Pancreas (tissue), 10 donors: ENCODE data around the gene GSTT4. TPM values are rescaled to one million over a fixed set of nuclear protein-coding genes. Genes with fewer than 3 reads are reported as not detected.
"Not testable (repeated sequence)": the region's sequence is repeated elsewhere in the genome, so short reads cannot be mapped to it uniquely, and the experiment has no call there.

ENCODE experiments used
- ATAC-seq, 4 donors: fragments of 200-7000 bp; cut with Tn5 transposase; one replicate each; pipeline versions ENCODE4 v1.8.0 to v1.9.1; 2020; ENCODE audit warnings: mild to moderate bottlenecking in 4 of 4, moderate library complexity in 4 of 4
- DNase-seq, 6 donors: peaks; one replicate each; pipeline ENCODE4 v3.0.0-alpha.2; 2020
- FAIRE-seq: peaks from 2 replicates; lab custom pipeline; 2012; peaks lifted over from hg19 to GRCh38; lab: Jason Lieb, UNC
- H3K27ac ChIP-seq, 4 donors: fragments of 200-600 bp; sonication (generic); 1 replicate in 3 of 4; 2 replicates in 1 of 4; pipeline versions ENCODE4 v1.5.0 to v1.8.0; 2020
- H3K27me3 ChIP-seq, 4 donors: fragments of 200-600 bp; one replicate each; pipeline ENCODE4 v1.8.0; 2021
- H3K36me3 ChIP-seq, 3 donors: fragments of 200-600 bp; sonication (generic) in 1 of 3; one replicate each; pipeline versions ENCODE4 v1.5.0 to v1.8.0; 2020 to 2021
- H3K4me1 ChIP-seq, 3 donors: fragments of 200-600 bp; one replicate each; pipeline ENCODE4 v1.8.0; 2021
- H3K4me3 ChIP-seq, 4 donors: fragments of 200-600 bp; sonication (generic) in 2 of 4; one replicate each; pipeline versions ENCODE4 v1.5.0 to v1.8.0; 2020 to 2021
- H3K9me3 ChIP-seq, 4 donors: fragments of 200-600 bp; one replicate each; pipeline ENCODE4 v1.8.0; 2021
- WGBS, 2 donors: extraction: QIAGEN DNeasy Blood & Tissue Kit; methylation state at CpG; one replicate each; pipeline ENCODE4 v1.1.7; 2013; 5-methylcytosine and 5-hydroxymethylcytosine counted together
- intact Hi-C, 3 donors: fragments of 100-400 bp; cut with DNase I; formaldehyde crosslinking; loops; one replicate each; pipeline versions ENCODE4 v1.11.1 to v1.14.2; 2022
- polyA plus RNA-seq, 2 donors: library from polyadenylated mRNA; stranded (reverse); fragments of 200-250 nt; gene quantifications; one replicate each; pipeline ENCODE4 v1.2.3, GENCODE V29; 2013
- total RNA-seq, 6 donors: library from RNA; stranded (reverse); fragmentation: NEBNext Ultra II Directional in 4 of 6; extraction: Animal tissue kit (Norgen Biotek cat#: 25700) in 4 of 6; gene quantifications; one replicate each; pipeline versions ENCODE4 v1.2.1 to v1.2.4, GENCODE V29; 2021 to 2023
- TF ChIP-seq, protein P1 (sequence below), 4 donors: fragments of 200-600 bp; sonication (generic) in 3 of 4; IDR thresholded peaks; one replicate each; pipeline versions ENCODE4 v1.5.0 to v1.8.0; 2021; ENCODE audit warnings: antibody characterized with exemption in 4 of 4
- donor health status: healthy with polysubstance abuse.
- donor health status: DM: no; HTN: no; CAD: no; lungs with moderate emphysema.
- donor health status: DM: no; HTN: no; CAD: no.
- donor health status: control.
- donor health status: control.
- donor health status: Bipolar disorder and iron deficiency.
- donor health status: DM: yes; HTN: yes; CAD: no.
- donor health status: DM: no; HTN: no; CAD: no.
- donor health status: DM: no; HTN: no; CAD: no.
- donor health status: DM: yes; HTN: yes; CAD: no.

The GSTT4 gene
- total and polyA plus RNA-seq, 8 donors = not detected

DNA sequence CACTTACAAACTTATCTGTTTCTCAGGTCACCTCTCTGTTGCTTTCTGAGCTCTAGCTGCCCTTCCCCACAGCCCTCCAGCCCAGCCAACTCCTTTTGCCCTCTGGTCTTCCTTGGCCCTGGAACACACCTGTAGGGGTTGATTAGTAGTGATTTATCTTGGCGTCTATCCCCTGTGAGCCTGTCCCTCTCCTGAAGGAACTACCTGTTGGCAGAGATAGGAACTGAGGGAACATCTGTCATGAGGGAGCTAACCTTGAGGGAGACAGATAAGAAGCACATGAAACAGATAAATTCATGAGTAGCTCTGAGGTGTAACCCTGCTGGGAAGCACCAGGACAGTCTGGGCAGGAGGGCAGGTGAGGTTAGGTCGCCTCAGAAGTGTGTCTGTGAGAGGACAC lies 44.7 kb upstream of the GSTT4 start:
- no peaks in the 10 kb centered on the region for H3K27me3 ChIP-seq
- H3K4me1 ChIP-seq = no peaks in the 10 kb centered on the region
- peaks cover 0 to 48% (median 13%) of the 10 kb centered on the region in 3 donors for H3K36me3 ChIP-seq
- intact Hi-C loops = no loop called here
- ATAC-seq (no peak), DNase-seq (no peak), FAIRE-seq (no peak)
- 63 to 71% methylated on average over 2 of the region's 2 CpGs for WGBS, 2 donors
- no peaks in the 10 kb centered on the region for H3K9me3 ChIP-seq
- H3K27ac ChIP-seq = no peak overlapping the region
- TF ChIP-seq, protein P1, sequence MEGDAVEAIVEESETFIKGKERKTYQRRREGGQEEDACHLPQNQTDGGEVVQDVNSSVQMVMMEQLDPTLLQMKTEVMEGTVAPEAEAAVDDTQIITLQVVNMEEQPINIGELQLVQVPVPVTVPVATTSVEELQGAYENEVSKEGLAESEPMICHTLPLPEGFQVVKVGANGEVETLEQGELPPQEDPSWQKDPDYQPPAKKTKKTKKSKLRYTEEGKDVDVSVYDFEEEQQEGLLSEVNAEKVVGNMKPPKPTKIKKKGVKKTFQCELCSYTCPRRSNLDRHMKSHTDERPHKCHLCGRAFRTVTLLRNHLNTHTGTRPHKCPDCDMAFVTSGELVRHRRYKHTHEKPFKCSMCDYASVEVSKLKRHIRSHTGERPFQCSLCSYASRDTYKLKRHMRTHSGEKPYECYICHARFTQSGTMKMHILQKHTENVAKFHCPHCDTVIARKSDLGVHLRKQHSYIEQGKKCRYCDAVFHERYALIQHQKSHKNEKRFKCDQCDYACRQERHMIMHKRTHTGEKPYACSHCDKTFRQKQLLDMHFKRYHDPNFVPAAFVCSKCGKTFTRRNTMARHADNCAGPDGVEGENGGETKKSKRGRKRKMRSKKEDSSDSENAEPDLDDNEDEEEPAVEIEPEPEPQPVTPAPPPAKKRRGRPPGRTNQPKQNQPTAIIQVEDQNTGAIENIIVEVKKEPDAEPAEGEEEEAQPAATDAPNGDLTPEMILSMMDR (IDR thresholded peaks at IDR 0.05) = no peak
- no peak overlapping the region for H3K4me3 ChIP-seq

DNA sequence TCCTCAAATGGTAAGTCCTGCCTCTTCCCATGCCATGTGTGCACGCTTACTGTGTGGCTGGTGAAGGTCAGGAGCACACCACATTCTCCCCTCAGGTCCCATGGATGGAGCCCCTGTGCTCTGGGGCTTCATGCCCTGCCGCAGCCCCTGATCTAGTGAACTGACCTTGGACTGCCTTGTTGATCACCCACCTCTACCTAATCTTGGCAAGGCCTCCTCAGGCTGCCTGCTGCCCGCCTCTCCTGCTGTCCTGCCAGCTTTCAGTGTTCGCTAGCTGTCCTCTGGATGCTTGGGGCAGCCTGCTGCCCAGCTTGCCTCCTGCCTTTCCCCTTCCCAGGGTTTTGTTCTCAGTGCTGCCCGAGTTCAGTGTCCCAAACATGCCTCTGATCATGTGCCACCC lies 44.0 kb upstream of the GSTT4 start:
- H3K27me3 ChIP-seq = no peaks in the 10 kb centered on the region
- H3K4me1 ChIP-seq = no peaks in the 10 kb centered on the region
- TF ChIP-seq, protein P1 (IDR thresholded peaks at IDR 0.05) = no peak
- ATAC-seq = no peak
- no peak for DNase-seq
- H3K36me3 ChIP-seq = peaks cover 0 to 44% (median 10%) of the 10 kb centered on the region in 3 donors
- no peak overlapping the region for H3K27ac ChIP-seq
- no peak overlapping the region for H3K4me3 ChIP-seq
- 80 to 88% methylated on average over 5 of the region's 5 CpGs for WGBS, 2 donors
- H3K9me3 ChIP-seq = no peaks in the 10 kb centered on the region
- intact Hi-C loops = no loop called here
- no peak for FAIRE-seq

DNA sequence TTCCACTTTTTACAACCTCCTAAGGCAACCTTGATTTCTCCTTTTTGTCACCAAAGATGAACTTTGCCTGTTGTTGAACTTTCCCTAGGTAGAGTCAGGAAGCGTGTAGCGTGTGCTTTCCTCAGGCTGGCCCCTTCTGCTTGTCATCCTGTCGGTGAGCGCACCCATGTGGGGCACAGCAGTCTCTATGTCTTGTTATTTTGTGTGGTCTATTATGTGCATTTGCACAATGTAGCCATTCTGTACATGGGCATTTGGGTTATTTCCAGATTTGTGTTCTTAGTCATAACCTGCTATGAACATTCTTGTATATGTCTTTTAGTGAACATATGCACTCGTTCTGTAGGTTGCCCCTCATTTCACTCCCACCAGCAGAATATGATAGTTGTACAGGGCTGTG lies 40.8 kb upstream of the GSTT4 start:
- Histone ChIP-seq H3K4me3 (no peak overlapping the region), H3K27ac (no peak overlapping the region), H3K27me3 (no peaks in the 10 kb centered on the region), H3K4me1 (no peaks in the 10 kb centered on the region), H3K9me3 (no peaks in the 10 kb centered on the region), H3K36me3 (peaks cover 0 to 48% (median 20%) of the 10 kb centered on the region in 3 donors)
- no peak for ATAC-seq
- WGBS, 2 donors = 89 to 92% methylated on average over 5 of the region's 5 CpGs
- TF ChIP-seq, protein P1 (IDR thresholded peaks at IDR 0.05) = no peak
- intact Hi-C loops = no loop called here
- FAIRE-seq = no peak
- DNase-seq = no peak

DNA sequence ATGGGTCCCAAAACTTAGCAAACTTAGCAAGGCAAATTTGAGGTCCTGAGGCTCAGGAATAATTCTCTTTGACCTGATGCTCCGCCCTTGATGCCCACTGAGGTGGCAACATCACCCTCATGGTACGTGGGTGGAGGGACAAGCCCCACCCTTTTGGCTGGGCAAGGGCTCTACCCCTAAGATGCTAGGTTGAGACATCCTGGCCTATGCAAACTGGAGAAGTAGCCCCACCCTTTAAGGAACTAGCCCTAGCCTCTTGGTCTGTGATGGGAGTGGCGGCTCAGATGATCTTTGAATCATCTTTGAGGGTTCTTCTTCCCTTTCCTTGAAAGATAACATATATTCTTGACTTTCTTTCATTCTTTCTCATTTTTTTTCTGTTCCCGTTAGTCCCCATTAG lies 38.7 kb upstream of the GSTT4 start:
- intact Hi-C loops = no loop called here
- H3K36me3 ChIP-seq = peaks cover 0 to 41% (median 10%) of the 10 kb centered on the region in 3 donors

DNA sequence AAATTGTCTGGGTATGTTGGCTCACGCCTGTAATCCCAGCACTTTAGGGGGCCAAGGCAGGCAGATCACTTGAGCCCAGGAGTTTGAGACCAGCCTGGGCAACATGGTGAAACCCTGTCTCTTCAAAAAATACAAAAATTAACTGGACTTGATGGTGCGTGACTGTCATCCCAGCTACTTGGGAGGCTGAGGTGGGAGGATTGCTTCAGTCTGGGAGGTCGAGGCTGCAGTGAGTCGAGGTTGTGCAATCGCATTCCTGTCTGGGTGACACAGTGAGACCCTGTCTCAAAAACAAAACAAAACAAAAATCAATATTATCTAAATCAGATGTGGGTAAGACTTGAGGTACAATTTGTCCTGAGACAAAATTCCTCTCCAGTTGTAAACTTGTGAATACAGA lies 38.2 kb upstream of the GSTT4 start:
- FAIRE-seq, intact Hi-C loops, ATAC-seq, DNase-seq, H3K27ac ChIP-seq, H3K4me3 ChIP-seq, H3K4me1 ChIP-seq, H3K27me3 ChIP-seq, H3K9me3 ChIP-seq: not testable (repeated sequence)
- H3K36me3 ChIP-seq = peaks cover 0 to 44% (median 10%) of the 10 kb centered on the region in 3 donors
- 90 to 91% methylated on average over 5 of the region's 5 CpGs for WGBS, 2 donors

More for the DNA sequence above, 38.7 kb upstream of the GSTT4 start:
- no peak for FAIRE-seq
- Histone ChIP-seq H3K9me3 (no peaks in the 10 kb centered on the region), H3K4me1 (no peaks in the 10 kb centered on the region), H3K27ac (no peak overlapping the region), H3K27me3 (no peaks in the 10 kb centered on the region), H3K4me3 (no peak overlapping the region)
- no peak for ATAC-seq
- DNase-seq = no peak
- 91 to 96% methylated on average over 4 of the region's 4 CpGs for WGBS, 2 donors
- TF ChIP-seq, protein P1 (IDR thresholded peaks at IDR 0.05) = no peak
